Hepatocyte (in vitro differentiated cells): ENCODE measurements around the gene FHL1. TPM values are rescaled to one million over a fixed set of nuclear protein-coding genes. Genes with fewer than 3 reads are reported as not detected.
A peak's percentile ranks its signal among the peaks of the same experiment; 100 is the strongest.

ENCODE experiments used
- DNase-seq: peaks from one replicate; pipeline ENCODE4 v3.0.0-alpha.2; 2016; ENCODE audit warnings: low spot score
- H2AFZ ChIP-seq: fragments of 200-600 bp; sonication (generic); 2 replicates; pipeline ENCODE4 v1.6.0; 2016; ENCODE audit warnings: antibody characterized with exemption, mild to moderate bottlenecking
- H3K27ac ChIP-seq: fragments of 200-600 bp; sonication (generic); 2 replicates; pipeline ENCODE4 v1.5.1; 2016; ENCODE audit warnings: mild to moderate bottlenecking
- H3K27me3 ChIP-seq: fragments of 200-600 bp; sonication (generic); 2 replicates; pipeline ENCODE4 v1.6.1; 2016
- H3K36me3 ChIP-seq: fragments of 200-600 bp; sonication (generic); replicated peaks from 2 replicates; pipeline ENCODE4 v1.5.1; 2016; ENCODE audit warnings: low read depth; ENCODE audit not compliant: insufficient read depth
- H3K4me1 ChIP-seq: fragments of 200-600 bp; sonication (generic); 2 replicates; pipeline ENCODE4 v1.5.1; 2016; ENCODE audit warnings: mild to moderate bottlenecking, moderate library complexity; ENCODE audit not compliant: insufficient read depth
- H3K4me2 ChIP-seq: fragments of 200-600 bp; sonication (generic); 2 replicates; pipeline ENCODE4 v1.6.0; 2016
- H3K4me3 ChIP-seq: fragments of 200-600 bp; sonication (generic); 2 replicates; pipeline ENCODE4 v1.5.1; 2016; ENCODE audit warnings: mild to moderate bottlenecking
- H3K79me2 ChIP-seq: fragments of 200-600 bp; sonication (generic); 2 replicates; pipeline ENCODE4 v1.6.0; 2017; ENCODE audit warnings: mild to moderate bottlenecking
- H3K9me2 ChIP-seq: fragments of 200-600 bp; sonication (generic); replicated peaks from 2 replicates; pipeline ENCODE4 v1.6.0; 2017; ENCODE audit warnings: mild to moderate bottlenecking; ENCODE audit not compliant: insufficient read depth
- H3K9me3 ChIP-seq: fragments of 200-600 bp; sonication (generic); 2 replicates; pipeline ENCODE4 v1.5.1; 2016; ENCODE audit warnings: low read depth, mild to moderate bottlenecking
- H4K20me1 ChIP-seq: fragments of 200-600 bp; sonication (generic); 2 replicates; pipeline ENCODE4 v1.6.0; 2016; ENCODE audit warnings: mild to moderate bottlenecking; ENCODE audit not compliant: insufficient read depth, poor library complexity, severe bottlenecking
- EZH2 ChIP-seq: fragments of 200-600 bp; sonication (generic); IDR thresholded peaks from 2 replicates; pipeline ENCODE4 v1.6.1; 2016; ENCODE audit warnings: antibody characterized with exemption, mild to moderate bottlenecking, borderline replicate concordance
- EZH2phosphoT487 ChIP-seq: fragments of 200-600 bp; sonication (generic); IDR thresholded peaks from one replicate; pipeline ENCODE4 v1.6.1; 2018; ENCODE audit warnings: antibody characterized with exemption, mild to moderate bottlenecking, low read depth, moderate library complexity; ENCODE audit not compliant: unreplicated experiment, severe bottlenecking
- WGBS: methylation state at CpG from one replicate; pipeline ENCODE4 v1.1.6; 2016; ENCODE audit warnings: low lambda C conversion rate; ENCODE audit errors: missing lambda C conversion rate; 5-methylcytosine and 5-hydroxymethylcytosine counted together
- polyA plus RNA-seq: library from polyadenylated mRNA; unstranded; fragments of >200 nt; fragmentation: Nextera tagmentation; extraction: Ambion mirVana; gene quantifications from 2 replicates; pipeline ENCODE4 v1.2.1, GENCODE V29; 2016
- total RNA-seq: library from RNA; depleted of rRNA; stranded (reverse); fragments of >200 nt; gene quantifications from 2 replicates; pipeline ENCODE4 v1.2.3, GENCODE V29; 2014
- TF ChIP-seq, protein P1 (sequence below): fragments of 200-600 bp; sonication (generic); IDR thresholded peaks from 2 replicates; pipeline ENCODE4 v1.5.1; 2016; ENCODE audit warnings: antibody characterized with exemption, mild to moderate bottlenecking; ENCODE audit not compliant: poor library complexity

FHL1 gene
- total and polyA plus RNA-seq, 2 experiments from 2014 or later = 31.5 to 40.0 TPM

- no peak overlapping the region for H3K4me3 ChIP-seq
- no peaks in the 10 kb centered on the region for H3K36me3 ChIP-seq
- no peak for DNase-seq
- no peaks in the 10 kb centered on the region for H3K27me3 ChIP-seq
- H3K27ac ChIP-seq = peak overlapping the region; percentile 28
- WGBS = 57% methylated on average over 3 of the region's 3 CpGs
- H3K4me2 ChIP-seq = no peak overlapping the region
- H2AFZ ChIP-seq = no peak overlapping the region
- H3K9me2 ChIP-seq = no peaks in the 10 kb centered on the region
- TF ChIP-seq EZH2phosphoT487 = no peak
- TF ChIP-seq EZH2 = no peak
- TF ChIP-seq, protein P1, sequence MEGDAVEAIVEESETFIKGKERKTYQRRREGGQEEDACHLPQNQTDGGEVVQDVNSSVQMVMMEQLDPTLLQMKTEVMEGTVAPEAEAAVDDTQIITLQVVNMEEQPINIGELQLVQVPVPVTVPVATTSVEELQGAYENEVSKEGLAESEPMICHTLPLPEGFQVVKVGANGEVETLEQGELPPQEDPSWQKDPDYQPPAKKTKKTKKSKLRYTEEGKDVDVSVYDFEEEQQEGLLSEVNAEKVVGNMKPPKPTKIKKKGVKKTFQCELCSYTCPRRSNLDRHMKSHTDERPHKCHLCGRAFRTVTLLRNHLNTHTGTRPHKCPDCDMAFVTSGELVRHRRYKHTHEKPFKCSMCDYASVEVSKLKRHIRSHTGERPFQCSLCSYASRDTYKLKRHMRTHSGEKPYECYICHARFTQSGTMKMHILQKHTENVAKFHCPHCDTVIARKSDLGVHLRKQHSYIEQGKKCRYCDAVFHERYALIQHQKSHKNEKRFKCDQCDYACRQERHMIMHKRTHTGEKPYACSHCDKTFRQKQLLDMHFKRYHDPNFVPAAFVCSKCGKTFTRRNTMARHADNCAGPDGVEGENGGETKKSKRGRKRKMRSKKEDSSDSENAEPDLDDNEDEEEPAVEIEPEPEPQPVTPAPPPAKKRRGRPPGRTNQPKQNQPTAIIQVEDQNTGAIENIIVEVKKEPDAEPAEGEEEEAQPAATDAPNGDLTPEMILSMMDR = no peak
- H3K4me1 ChIP-seq = no peaks in the 10 kb centered on the region
- no peaks in the 10 kb centered on the region for H3K79me2 ChIP-seq
- no peaks in the 10 kb centered on the region for H3K9me3 ChIP-seq
- H4K20me1 ChIP-seq = no peaks in the 10 kb centered on the region
Measured at GRCh38 chrX:136157187-136157586, 9.9 kb downstream of the FHL1 start.

- TF ChIP-seq, protein P1 = no peak
- TF ChIP-seq EZH2phosphoT487 = no peak
- no peak for TF ChIP-seq EZH2
- Histone ChIP-seq H3K4me3 (no peak overlapping the region), H4K20me1 (no peaks in the 10 kb centered on the region), H3K27ac (no peak overlapping the region), H3K4me2 (no peak overlapping the region), H2AFZ (no peak overlapping the region), H3K4me1 (no peaks in the 10 kb centered on the region), H3K36me3 (no peaks in the 10 kb centered on the region), H3K9me2 (no peaks in the 10 kb centered on the region), H3K79me2 (no peaks in the 10 kb centered on the region), H3K27me3 (no peaks in the 10 kb centered on the region), H3K9me3 (no peaks in the 10 kb centered on the region)
- WGBS = 70% methylated on average over 4 of the region's 4 CpGs
- no peak for DNase-seq
Measured at GRCh38 chrX:136158685-136159084, 11.4 kb downstream of the FHL1 start.

DNA sequence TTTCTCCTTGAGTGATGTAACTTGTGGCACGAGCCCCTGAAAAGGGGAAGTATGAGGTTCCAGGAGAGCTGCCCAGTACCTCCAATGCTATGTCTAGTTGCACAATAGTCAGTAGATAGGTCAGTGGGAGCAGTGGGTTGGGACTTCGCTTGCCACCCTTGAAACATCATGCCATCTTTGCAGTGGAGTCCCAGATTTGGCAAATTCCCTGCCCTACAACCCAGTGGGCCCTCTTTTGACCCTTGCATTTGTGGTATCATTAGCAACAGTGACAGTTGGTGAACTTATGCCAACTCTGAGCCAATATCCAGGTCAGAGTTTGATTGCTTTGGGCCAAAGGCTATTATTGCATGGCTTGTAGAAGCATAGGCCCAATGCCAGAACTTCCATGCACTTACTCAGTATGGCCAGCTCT, 12.3 kb downstream of the FHL1 start:
- no peaks in the 10 kb centered on the region for H4K20me1 ChIP-seq
- no peak overlapping the region for H3K4me2 ChIP-seq
- 67% methylated on average over 2 of the region's 2 CpGs for WGBS
- H3K4me3 ChIP-seq = no peak overlapping the region
- no peaks in the 10 kb centered on the region for H3K9me2 ChIP-seq
- no peaks in the 10 kb centered on the region for H3K79me2 ChIP-seq
- no peak overlapping the region for H2AFZ ChIP-seq
- no peak for DNase-seq
- H3K4me1 ChIP-seq = no peaks in the 10 kb centered on the region
- no peak overlapping the region for H3K27ac ChIP-seq
- no peak for TF ChIP-seq EZH2
- TF ChIP-seq EZH2phosphoT487 = no peak
- TF ChIP-seq, protein P1 = no peak
- no peaks in the 10 kb centered on the region for H3K27me3 ChIP-seq
- H3K9me3 ChIP-seq = no peaks in the 10 kb centered on the region
- H3K36me3 ChIP-seq = no peaks in the 10 kb centered on the region
